K562 (cell line): ENCODE measurements around the gene DPP4. TPM values are rescaled to one million over a fixed set of nuclear protein-coding genes. Genes with fewer than 3 reads are reported as not detected.

Source experiments
- BRCA1 ChIP-seq, 2 experiments: fragments of 450-650 bp in 1 of 2; sonication (generic) in 1 of 2; formaldehyde crosslinking in 1 of 2; IDR thresholded peaks; 2 replicates each; pipeline versions ENCODE4 v1.5.0 to v1.6.1; 2017 to 2020; ENCODE audit warnings: mild to moderate bottlenecking in 1 of 2, missing genetic modification reagents in 1 of 2
- PBX2 ChIP-seq, 2 experiments: IDR thresholded peaks in 1 of 2; conservative IDR thresholded peaks in 1 of 2; 2 replicates each; pipeline ENCODE4 v1.6.1; 2016; ENCODE audit warnings: low read depth in 2 of 2, mild to moderate bottlenecking in 1 of 2, missing compliant biosample characterization in 1 of 2, missing genetic modification characterization in 1 of 2, moderate library complexity in 1 of 2
- ZBTB40 ChIP-seq, 2 experiments: fragments of 450-650 bp in 1 of 2; sonication (generic) in 1 of 2; formaldehyde crosslinking in 1 of 2; IDR thresholded peaks; 2 replicates each; pipeline versions ENCODE4 v1.7.1 to v1.9.0; 2016 to 2022; ENCODE audit warnings: inconsistent platforms in 1 of 2, mild to moderate bottlenecking in 1 of 2, missing genetic modification reagents in 1 of 2
- polyA plus RNA-seq, 8 experiments: library from polyadenylated mRNA; depleted of rRNA in 4 of 8; stranded (reverse) in 5 of 8; unstranded in 3 of 8; fragments of >200 nt; fragmentation: Nextera tagmentation in 2 of 8; fragmentation: Illumina TruSeq in 1 of 8; extraction: Ambion mirVana in 2 of 8; extraction: Trizol in 1 of 8; gene quantifications; 2 replicates each; pipeline versions ENCODE4 v1.2.1 to v1.2.3, GENCODE V29; 2011 to 2014; ENCODE audit warnings: inconsistent platforms in 1 of 8, missing spikeins in 1 of 8
- total RNA-seq, 7 experiments: library from RNA; depleted of rRNA in 6 of 7; stranded (reverse); fragments of >200 nt in 6 of 7; fragmentation: Illumina TruSeq in 2 of 7; extraction: Trizol in 2 of 7; gene quantifications; 2 replicates each; pipeline versions ENCODE4 v1.2.1 to v1.2.3, GENCODE V29; 2011 to 2021; ENCODE audit warnings: low replicate concordance in 1 of 7
- TF ChIP-seq, protein P1 (sequence below), 2 experiments: fragments of 250-450 bp in 1 of 2; fragments of 450-650 bp in 1 of 2; sonication (Bioruptor Pico) in 1 of 2; IDR thresholded peaks; 2 replicates each; pipeline versions ENCODE4 v1.6.1 to v1.8.0; 2016 to 2021; ENCODE audit warnings: mild to moderate bottlenecking in 2 of 2, moderate library complexity in 2 of 2, missing compliant biosample characterization in 1 of 2, missing genetic modification characterization in 1 of 2
- TF ChIP-seq, protein P2 (sequence below): fragments of 450-650 bp; IDR thresholded peaks from 2 replicates; pipeline ENCODE4 v1.6.1; 2017; ENCODE audit warnings: mild to moderate bottlenecking, moderate library complexity

DPP4 gene
- total and polyA plus RNA-seq, 9 of the 15 experiments (the other 6 are each of a cell fraction or from before 2014, with no cell fraction given): 0.11 TPM; not detected in 8

DNA sequence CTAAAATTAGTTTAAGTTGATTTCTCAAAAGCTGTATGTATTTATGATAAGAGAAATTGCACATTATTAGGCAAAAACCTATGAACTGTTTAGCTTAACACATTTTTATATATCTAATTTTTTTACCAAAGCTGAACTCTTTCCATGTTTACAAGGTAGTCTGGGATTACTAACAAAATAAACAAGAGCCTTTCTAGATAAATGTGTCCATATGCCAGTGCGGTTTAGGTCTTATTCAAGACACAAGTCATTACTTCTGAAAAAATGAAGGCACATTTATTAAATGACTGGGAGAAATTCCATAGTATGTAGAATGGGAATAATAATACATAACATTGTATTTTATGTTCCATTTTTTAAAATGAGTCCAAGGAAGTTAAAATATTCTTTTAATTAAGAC is 82.0 kb downstream of the DPP4 start (continued):
- TF ChIP-seq, protein P1, sequence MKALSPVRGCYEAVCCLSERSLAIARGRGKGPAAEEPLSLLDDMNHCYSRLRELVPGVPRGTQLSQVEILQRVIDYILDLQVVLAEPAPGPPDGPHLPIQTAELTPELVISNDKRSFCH (CRISPR knock-in tag; IDR thresholded peaks at IDR 0.05): no peak
- TF ChIP-seq, protein P1 (tag; IDR thresholded peaks at IDR 0.05): no peak
- TF ChIP-seq ZBTB40 (IDR thresholded peaks at IDR 0.05) (no peak), ZBTB40 (CRISPR knock-in tag; IDR thresholded peaks at IDR 0.05) (no peak), PBX2 (CRISPR knock-in tag; IDR thresholded peaks at IDR 0.05; ENCODE audit: low read depth) (no peak), PBX2 (tag; conservative IDR thresholded peaks at IDR 0.05; ENCODE audit: low read depth) (no peak), BRCA1 (IDR thresholded peaks at IDR 0.05) (no peak), BRCA1 (CRISPR knock-in tag; IDR thresholded peaks at IDR 0.05) (no peak)
- TF ChIP-seq, protein P2, sequence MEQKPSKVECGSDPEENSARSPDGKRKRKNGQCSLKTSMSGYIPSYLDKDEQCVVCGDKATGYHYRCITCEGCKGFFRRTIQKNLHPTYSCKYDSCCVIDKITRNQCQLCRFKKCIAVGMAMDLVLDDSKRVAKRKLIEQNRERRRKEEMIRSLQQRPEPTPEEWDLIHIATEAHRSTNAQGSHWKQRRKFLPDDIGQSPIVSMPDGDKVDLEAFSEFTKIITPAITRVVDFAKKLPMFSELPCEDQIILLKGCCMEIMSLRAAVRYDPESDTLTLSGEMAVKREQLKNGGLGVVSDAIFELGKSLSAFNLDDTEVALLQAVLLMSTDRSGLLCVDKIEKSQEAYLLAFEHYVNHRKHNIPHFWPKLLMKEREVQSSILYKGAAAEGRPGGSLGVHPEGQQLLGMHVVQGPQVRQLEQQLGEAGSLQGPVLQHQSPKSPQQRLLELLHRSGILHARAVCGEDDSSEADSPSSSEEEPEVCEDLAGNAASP: no peak
